Activated effector memory CD4-positive, alpha-beta T cell treated with Interleukin-2 at 50 U/mL for 16 hours (primary cell): ENCODE results near the gene LRRC71.

Source experiments
- DNase-seq: peaks from one replicate; pipeline ENCODE4 v3.0.0-alpha.2; 2020

The LRRC71 gene

DNA sequence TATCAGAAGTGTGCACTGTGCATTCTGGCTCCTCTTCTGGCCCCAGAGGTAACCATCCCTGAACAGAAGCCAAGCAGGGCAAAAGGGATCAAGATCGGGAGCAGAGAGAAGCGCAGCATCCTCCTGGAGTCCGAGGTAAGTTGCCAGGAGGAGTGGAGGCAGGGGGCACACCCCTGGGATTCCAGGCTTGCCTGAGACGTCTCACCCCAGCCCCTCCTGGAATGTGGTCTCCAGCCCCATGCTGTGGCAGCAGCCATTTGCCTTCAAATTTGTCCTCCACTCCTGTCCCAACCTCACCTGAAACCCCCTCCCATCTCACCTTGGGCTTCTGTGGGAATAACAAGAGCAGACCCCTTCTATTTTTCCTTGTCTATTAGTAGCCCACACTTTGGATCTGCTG, 10.1 kb downstream of the LRRC71 start:
- no peak for DNase-seq

DNA sequence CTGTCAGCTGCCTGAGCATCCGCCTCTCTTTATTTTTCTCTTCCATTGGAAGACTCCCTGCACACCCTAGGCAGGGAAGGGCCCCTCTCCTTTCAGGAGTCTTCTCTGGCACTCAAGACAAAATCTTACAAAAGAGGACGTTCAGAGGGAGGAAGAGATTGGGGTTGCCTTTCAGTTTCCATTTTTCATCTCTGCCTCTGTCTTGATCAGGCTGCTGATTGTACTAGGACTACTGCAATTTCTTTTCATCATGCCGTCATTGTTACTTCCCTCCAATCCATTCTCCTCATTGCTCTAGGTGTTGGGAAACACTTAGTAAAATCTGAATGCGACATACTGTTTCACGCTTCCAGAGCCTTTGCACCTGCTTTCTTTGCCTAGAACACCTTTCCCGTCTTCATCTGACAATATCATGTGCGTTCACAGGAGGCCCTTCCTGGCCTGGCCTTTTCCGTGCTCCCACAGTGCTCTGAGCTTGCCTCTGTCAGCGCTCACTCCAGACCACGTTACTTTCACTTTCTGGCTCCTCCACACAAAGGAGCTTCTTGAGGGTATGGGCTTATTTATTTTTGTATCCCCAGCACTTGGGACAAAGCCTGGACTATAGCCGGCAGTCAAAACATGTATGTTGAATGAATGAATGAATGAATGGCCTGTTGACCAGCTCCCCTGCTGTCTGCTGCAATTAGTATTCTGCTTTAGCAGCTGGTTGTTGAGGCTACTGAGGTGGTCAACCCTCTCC, 10.9 kb downstream of the LRRC71 start:
- DNase-seq, result no peak

DNA sequence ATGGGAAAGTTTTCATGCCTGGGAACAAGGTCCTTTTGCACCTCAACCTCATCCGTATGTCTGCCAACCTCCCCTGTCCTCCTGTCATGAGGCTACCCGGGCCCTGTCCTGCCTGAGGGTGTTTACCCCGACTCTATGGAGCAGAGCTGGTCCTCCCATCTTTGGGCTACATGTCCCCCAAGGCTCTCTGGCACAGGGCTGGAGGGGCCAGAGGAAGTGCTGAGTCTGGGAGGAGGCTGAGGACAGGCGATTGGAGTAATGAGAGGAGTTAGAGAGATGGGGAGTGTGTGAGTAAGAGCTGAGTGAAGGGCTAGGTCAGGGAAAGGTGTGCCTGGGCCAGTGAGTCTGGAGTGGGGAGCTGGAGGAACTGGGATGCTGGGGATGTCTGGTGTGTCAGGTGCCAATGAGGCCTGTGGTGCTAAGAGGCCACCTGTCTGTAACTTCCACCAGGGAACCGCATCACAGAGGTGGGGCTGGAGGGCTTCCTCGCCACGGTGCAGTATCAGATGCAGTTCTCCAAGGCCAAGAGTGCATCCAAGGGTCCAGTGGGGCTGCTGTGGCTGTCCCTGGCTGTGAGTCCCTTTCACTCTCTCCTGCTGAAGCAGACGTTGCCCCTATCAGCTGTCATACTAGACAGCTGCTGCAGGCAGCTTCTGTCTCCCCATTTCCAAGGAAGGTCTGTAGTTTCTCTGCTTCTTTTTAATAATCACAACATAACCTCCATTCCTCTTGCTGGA, 11.7 kb downstream of the LRRC71 start:
- no peak for DNase-seq

DNA sequence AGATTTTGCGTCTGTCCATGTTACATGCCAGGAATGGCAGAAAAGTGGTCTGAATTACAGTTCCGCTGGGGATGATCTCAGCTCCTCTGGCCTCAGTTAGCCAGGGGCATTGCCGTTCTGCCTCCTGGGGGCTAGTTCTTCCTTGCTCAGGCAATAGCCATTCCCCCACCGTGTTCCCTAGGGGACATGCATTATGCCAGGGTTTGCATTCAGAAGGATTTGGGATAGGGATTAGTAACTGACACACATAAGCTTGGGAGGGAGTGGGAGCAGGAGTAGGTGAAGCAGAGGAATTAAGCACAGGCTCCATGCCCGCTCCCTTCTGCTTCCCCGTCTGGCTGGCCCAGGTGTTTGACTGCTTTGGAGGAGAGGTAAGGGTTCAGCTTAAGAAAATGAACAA, 12.7 kb downstream of the LRRC71 start:
- no peak for DNase-seq

DNA sequence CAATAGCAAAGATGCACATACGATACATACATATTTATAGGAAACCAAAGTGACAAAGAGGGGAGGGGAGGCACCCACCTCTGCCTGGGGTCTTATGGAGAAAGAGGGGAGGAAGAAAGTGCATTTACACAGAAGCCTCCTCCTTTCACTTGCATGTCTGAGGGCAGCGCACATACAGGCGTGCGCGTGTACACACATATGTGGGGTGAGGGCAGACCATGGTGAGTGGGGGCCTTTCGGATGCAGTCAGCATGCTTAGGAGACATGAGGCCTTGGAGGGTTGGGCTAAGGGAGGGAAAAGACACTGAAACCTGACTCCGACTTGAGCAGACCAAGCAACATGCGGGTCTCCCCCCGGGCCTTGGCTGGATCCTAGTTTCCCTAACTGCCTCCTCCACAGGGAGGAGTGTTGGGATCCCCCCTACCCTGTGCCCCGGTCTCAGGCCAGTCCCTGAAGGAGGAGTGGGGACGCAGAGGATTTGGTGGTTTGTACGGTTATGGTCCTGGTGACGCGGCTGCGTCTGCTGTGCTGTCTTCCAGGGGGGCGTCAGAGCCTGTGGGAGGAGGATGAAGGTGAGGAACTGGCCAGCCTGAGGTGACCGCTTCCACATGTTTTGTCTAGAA, 15.2 kb downstream of the LRRC71 start:
- no peak for DNase-seq

DNA sequence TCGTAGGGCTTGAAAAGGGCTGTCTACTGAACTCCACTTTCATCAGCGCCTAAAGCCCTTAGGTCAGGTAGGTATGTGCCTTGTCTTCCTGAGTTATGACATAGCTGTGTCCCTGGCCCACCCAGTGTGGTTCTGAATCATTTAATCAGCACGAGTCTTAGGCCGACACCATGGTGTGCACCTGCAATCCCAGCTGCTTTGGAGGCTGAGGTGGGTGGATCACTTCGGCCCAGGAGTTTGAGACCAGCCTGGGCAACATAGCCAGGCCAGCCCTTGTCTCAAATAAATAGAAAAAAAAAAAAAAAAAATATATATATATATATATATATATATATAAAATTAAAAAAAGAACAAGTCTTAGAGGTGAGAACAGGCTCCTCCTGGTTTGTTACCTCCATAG, 15.8 kb downstream of the LRRC71 start:
- no peak for DNase-seq

DNA sequence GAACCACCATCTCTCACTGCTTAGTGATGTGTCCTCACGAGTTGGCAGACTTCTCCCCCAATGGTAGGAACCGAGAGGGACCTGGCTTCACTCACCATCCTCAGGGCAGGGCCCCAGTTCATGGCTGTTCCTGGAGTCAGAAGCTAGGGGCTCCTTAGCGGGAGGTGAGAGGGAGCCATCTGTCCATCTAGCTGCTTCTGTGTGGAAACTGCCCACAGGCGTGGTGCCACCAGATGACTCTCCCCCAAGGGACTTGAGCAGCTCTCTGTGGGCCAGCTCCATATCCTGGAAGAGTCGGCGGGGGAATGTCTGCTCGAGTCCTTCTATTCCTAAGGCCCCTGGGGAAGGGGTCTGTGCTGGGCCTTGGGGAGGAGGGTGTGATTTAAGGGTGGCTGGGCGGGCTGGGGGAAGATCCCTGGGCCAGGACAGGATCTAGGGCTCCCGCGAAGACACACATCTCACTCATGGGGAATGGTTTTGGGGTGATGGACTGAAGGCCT, 16.3 kb downstream of the LRRC71 start:
- DNase-seq, result no peak

DNA sequence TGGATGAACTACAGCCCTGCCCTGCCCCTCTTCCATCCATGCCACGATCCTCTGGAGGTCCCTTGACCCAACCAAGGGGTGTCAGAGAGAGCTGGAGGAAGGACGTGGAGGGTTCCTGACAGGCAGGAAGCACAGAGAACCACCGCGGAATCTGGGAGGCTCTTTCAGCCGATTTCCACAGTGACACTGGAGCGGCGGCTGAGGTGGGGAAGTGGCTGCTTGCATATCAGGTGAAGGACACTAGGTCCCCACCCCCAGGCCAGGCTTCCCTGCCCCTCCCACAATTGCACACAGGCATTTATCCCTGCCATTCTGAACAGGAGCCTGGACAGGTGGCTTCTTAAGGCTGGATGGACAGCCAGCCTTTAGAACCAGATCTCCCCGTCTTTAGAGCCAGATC, 17.5 kb downstream of the LRRC71 start:
- DNase-seq, result no peak

DNA sequence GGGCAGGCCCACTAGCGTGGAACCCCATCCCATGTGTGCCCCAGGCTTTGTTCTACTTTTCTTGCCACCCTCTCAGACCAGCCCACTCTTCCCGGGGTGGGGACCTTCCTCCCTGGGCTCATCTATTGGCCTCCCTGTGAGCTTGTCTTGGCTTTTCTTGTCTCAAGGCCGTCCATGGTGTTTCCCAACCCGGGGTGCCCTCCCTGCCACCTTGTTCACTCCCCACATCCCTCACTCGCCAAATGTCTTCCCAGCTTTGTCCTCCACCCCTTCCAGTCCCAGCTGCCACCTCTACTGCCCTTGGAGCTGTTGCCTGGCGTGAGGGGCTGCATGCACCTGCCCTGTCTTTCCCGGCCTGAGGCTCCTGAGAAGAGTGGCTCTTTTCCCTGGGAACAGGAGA, 18.4 kb downstream of the LRRC71 start:
- no peak for DNase-seq

DNA sequence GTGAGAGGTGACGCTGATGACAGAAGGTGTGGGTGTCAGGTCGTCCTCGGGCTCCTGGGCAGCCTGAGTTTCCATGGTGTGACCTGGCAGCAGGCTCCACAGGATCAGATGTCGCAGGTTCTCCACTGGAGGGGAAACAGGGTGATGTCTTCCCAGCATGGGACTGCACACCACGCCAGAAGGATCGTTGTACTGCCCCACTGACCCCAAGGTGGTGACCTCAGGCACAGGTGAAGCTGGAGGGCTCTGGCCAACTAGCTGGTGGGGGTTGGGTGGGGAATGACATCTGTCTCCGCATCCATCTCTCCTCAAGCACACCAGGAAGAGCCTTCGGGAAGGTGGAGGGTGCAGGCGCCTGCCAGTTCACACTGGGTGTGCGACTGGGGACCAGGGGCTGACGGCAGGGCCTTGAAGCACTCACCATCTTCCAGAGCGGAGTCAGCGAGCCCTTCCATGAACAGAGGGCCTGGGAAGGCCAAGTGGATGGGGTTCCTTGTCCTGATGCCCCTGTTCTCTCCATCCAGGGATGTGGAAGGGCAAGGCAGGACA, 19.4 kb downstream of the LRRC71 start:
- DNase-seq, result no peak

DNA sequence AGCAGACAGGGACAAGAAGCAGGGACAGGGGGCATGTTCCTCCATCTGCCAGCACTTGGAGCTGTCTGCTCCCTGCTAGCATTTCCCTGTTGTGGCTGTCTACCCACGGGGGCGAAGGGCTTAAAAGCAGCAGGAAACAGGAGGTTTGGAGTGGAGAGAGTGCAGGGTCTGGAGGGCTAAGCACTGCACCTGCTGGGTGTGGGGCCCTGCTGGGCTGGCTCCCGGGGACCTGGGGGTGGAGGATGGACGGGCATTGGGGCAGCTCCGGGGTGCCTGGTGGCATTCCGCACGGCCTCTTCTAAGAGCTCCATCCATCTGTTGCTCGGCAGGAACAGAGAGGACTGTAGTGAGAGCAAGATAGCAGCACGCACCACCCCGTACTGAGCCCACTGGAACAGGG, 21.2 kb downstream of the LRRC71 start:
- no peak for DNase-seq

DNA sequence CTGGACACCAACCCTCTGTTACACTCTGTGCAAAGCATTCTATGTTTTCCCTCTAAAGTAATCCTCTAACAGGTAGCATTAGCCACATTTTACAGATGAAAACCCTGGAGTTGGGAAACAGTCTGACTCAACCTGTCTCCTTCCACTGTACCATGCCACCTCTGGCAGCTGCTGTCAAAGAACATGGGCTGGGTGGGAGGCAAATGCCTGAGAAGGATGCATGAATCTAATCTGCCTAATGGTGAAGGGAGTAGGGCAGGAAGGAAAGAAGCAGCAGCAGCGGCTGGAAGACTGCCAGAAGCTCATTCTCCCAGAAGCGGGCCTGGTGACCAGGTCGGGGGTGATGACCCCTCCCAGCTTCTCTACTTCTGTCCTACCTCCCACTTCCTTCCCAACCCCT, 21.7 kb downstream of the LRRC71 start:
- no peak for DNase-seq

DNA sequence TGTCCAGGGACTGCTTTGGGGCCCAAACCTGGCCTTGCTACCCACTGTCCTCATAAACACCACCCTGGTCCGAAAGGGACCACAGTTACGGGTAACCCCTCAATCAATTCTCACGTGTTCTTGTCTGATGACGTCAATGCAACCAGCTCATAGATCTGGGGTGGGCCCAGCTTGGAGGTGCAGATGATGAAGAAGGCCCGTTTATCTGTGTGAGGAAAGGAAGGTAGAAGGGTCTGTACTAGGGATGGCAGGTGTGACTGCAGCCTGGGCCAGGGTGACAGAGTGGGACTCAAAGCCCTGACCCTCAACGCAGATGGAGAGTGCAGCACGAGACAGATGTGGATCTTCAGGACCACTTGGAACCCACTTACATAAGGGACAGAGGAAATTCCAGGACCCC, 22.1 kb downstream of the LRRC71 start:
- DNase-seq, result no peak

DNA sequence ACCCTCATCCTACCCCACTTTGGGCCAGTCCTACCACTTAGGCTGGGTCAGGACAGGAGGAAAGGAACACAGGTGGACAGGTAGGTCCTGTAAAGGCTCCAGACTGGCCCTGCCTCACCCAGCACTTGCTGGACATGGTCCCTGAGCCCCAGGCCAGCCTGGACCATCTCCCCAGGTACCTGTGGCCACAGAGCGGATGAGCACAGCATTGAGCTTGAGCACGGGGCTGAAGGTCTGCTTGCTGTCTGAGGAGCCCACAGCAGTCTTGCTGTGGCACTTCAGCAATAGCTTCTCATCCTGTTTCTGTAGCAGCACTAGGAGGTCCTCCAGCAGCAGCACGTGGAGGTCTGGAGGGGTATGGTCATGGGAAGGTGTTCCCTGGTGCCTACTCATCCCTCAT, 23.3 kb downstream of the LRRC71 start:
- DNase-seq, result no peak

DNA sequence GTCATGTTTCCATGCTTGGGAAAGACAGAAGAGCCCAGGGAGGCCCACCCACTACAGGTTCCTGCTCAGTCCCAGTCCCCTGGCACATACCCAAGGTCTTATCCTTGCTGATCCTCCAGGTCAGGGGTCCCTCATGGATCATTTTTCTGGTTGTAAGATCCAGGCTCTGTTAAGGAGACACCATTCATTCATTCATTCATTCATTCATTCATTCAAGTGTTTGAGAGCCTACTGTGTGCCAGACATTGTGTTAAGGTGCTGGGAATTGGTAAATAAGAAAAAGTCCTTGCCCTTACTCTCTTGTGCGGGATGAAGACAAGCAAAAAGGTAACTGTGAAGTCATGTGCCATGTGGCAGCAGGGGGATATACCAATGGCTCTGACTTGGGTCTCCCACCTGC, 23.8 kb downstream of the LRRC71 start:
- no peak for DNase-seq

DNA sequence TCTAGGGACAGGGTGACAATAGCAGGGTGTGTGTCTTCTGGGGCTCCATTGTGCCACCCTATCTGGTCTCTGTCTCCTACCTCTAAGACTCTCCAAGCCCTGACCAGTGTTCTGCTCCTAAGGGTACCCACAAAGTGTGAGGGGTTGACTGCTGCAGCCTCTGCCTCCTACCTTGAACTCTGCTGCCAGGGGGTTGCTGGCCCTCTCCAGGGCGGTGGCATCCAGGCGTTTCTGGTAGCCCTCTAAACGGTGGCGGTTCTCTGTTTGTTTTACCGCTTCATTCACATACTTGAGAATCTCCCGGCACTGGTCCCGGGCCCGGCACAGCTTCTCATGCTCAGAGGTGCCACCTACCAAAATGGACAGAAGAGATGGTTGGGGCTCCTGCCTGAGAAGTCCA, 24.4 kb downstream of the LRRC71 start:
- DNase-seq, result no peak

DNA sequence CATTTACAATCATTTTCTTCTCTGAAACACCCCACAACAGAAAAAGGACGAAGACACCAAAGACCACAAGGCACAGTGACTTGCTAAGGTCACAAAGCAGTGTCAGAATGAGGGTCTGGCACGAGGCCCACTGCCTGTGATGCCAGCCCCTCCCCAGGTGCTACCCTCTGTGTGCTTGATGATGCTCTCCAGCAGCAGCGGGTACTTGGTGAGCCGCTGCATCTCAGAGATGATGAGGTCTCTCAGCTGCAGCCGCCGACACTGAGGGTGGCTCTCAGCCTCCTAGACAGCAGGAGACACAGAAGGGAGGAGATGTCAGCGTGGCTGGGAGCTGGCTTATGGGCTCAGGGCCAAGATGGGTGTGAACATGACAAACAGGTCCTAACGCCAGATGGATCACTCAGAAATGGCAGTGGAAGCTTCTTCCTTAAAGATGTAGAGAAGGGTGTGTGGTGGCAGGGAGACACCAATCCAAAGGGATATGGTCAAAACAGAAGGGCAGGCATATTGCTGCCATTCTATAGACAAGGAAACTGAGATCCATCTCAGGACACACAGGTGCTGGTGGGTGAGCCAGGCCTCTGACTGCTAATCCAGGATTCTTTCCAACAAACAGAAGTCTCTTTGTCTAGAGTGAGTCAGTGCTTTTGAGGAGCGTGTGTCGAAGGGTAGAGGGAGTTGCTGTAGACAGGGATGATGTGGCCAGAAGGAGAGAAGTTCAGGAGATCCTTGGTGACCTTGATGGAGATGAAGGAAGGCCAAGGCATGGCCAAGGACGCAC, 25.6 kb downstream of the LRRC71 start:
- no peak for DNase-seq

DNA sequence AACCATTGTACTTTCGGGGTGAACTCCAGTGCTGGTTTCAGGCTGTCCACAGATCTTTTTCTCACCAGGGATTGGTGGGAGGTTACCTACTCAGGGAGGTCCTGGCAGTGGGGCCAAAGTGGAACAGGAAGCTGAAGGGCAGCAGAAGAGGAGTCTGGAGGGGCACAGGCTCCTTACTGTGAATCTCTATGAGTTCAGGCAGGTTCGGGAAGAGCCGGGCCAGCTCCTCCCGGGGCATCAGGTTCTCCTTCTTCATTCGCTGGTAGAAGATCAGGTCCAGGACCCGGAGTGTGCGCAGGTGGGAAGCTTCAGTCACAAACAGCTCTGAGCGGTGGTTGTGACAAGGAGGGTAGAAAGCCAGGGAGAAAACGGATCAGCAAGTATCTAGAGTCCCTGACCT, 26.7 kb downstream of the LRRC71 start:
- DNase-seq, result no peak

DNA sequence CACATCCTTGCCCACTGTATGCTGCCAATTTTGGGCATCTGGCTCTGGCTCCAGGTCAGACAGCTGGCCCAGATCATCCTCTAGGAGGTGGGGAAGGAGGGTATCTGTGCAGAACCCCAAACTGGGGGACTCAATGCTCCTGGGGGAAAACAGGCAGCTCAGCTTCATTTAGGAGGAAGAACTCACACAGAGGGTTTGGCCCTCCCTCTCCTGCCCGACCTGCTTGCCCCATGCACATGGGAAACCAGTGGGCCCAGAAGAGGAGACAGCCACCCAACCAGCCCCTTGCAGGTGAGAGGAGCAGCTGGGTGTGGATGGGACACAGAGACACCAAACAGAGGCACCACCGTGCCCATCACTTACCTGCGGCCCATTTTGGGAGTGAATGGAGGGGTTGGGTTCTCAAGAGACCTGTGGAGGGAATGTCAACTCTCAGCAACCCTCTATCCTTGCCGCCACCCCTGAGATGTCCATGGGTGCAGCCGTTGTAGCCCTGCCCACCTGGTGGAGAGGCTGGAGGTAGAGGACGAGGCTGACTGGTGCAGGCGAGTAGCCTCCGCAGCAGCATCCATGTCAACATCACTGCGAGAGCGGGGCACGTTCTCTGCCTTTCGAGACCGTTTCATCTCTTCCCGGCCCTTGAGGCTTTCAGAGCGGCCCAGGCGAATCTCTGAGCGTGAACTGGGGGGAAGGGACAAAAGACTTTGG, 27.5 kb downstream of the LRRC71 start:
- DNase-seq, result no peak

DNA sequence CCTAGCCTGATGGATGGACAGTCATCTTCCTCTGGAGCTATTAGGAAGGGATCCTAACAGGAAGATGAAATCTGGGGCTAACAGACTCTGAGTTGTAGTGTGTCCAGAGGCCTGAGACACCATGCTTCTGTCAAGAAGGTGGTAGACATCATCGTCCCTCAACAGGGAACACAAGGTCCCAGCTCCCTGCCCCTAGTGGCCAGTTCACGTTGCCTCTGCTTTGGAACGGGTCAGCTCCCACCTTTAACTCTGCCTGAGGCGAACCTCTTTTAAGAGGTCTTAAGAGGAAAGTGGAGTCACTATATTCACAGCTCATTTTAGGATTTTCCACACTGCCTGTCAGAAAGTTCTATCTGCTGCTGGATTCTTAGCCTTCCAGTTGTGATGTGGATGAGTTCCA, 28.3 kb downstream of the LRRC71 start:
- no peak for DNase-seq

DNA sequence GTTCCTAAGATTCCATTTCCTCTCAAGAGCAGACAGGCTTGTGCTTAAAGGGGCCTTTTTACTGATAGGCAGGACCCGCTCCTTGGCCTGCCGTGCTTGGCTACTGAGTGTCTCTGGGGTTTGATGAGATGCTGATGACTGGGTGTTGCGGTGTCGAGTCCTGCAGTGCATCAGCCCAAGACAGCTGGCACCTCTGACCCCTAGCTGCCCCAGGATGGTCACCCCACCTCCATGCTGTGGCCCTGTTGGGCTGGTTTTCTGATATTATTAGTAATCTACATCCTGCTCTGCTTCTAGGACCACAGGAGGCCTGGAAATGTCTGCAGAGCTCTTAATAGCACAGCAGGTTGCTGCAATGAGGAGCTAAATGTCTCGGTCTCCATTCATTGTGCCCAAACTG, 28.7 kb downstream of the LRRC71 start:
- DNase-seq, result no peak

DNA sequence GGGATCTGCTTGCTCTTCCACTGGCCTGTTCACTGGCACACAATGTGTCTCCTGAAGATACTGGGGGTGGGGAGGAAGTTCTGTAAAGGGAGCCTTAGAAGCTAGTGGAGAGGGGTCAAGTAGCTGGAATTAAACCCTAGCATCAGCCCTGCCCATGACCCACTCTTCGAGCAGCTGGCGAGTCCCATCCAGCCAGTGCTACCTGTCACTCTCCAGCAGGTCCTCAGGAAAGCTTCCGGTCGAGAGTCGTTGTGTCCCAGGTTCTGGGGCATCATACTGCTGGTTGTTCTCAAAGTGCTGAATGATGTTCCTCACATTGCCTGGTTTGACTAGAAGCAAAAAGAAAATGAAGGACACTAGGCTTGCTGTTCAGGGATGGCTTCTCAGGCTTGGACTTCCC, 30.9 kb downstream of the LRRC71 start:
- no peak for DNase-seq
